DMS153 (cell line): Measurements from ENCODE around the gene BARHL1.

Source experiments
- DNase-seq: peaks from one replicate; lab custom pipeline; 2025; lab: John Stamatoyannopoulos, UW

The BARHL1 gene

GRCh38 chr9:132615774-132616173, 33.4 kb downstream of the BARHL1 start:
- DNase-seq = no peak

- no peak for DNase-seq
These were observed 34.3 kb downstream of the BARHL1 start for GRCh38 chr9:132616725-132617124.

GRCh38 chr9:132622159-132622558, 39.8 kb downstream of the BARHL1 start:
- DNase-seq = no peak

- no peak for DNase-seq
These were observed 43.9 kb downstream of the BARHL1 start for GRCh38 chr9:132626285-132626684.

GRCh38 chr9:132627106-132627505, 44.7 kb downstream of the BARHL1 start:
- DNase-seq = peak; percentile 27

- no peak for DNase-seq
These were observed 45.2 kb downstream of the BARHL1 start for GRCh38 chr9:132627594-132627993.

- DNase-seq = no peak
These were observed 46.3 kb downstream of the BARHL1 start for GRCh38 chr9:132628746-132629145.

- no peak for DNase-seq
These were observed 47.7 kb downstream of the BARHL1 start for GRCh38 chr9:132630116-132630515.

- no peak for DNase-seq
These were observed 48.4 kb downstream of the BARHL1 start for GRCh38 chr9:132630811-132631210.

- DNase-seq = no peak
These were observed 48.9 kb downstream of the BARHL1 start for GRCh38 chr9:132631280-132631679.

GRCh38 chr9:132631685-132632084, 49.3 kb downstream of the BARHL1 start:
- DNase-seq = no peak

- DNase-seq = no peak
These were observed 50.2 kb downstream of the BARHL1 start for GRCh38 chr9:132632413-132633129.

- no peak for DNase-seq
These were observed 51.9 kb downstream of the BARHL1 start for GRCh38 chr9:132634327-132634726.

- peak; percentile 81 for DNase-seq
These were observed 54.9 kb downstream of the BARHL1 start for GRCh38 chr9:132637351-132637750.

- DNase-seq = no peak
These were observed 55.4 kb downstream of the BARHL1 start for GRCh38 chr9:132637801-132638200.

- no peak for DNase-seq
These were observed 55.8 kb downstream of the BARHL1 start for GRCh38 chr9:132638240-132638639.

GRCh38 chr9:132639322-132639721, 56.9 kb downstream of the BARHL1 start:
- DNase-seq = no peak
